Cardiac fibroblast (primary cell): ENCODE measurements around the gene CPSF2.

Experiments
- DNase-seq, 2 donors: peaks; one replicate each; pipeline versions ENCODE4 v3.0.0 to v3.0.0-alpha.2; 2010; ENCODE audit warnings: low read depth in 2 of 2
- H3K4me3 ChIP-seq, 2 donors: replicated peaks in 1 of 2; 1 replicate in 1 of 2; 2 replicates in 1 of 2; pipeline ENCODE4 v1.5.1; 2011; ENCODE audit warnings: low read depth in 2 of 2, low read length in 2 of 2, mild to moderate bottlenecking in 2 of 2, moderate library complexity in 1 of 2
- TF ChIP-seq, protein P1 (sequence below): IDR thresholded peaks from one replicate; pipeline ENCODE4 v1.5.1; 2011; ENCODE audit warnings: low read depth, mild to moderate bottlenecking, low read length, inconsistent platforms

The CPSF2 gene

DNA sequence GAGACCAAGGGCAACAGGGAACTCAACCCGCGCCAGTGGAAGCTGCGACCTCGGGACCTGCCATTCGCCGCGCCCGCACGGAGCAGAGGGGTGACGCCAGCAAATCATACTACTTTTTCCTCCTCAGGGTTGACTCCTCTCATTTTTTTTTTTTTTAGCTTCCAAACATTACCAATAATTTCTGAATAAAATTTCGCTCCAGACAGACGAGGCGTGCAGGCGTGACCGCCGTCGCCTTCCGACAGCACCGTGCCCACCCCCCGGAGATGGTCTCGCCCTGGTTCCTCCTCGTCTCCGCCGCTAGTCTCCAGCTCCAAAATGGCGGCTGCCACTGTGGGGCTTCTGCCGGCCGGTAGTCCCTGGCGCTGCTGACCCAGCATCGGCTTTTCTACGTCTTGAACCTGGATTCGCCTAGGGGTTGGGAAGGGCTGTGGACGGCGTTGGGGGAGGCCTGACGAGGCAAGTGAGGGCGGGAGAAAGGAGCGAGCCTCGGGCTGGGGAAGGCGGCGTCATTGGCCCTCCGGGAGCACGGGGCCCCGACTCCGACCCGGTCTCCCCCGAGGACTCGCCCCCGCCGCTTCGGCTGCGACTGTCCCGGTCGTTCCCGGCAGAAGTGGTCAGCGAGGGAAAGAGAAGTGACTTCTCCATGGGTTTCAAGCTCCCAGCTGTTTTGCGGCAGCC lies at the start of gene CPSF2, which contains the start of gene NDUFB1:
TSS of gene CPSF2 (plus strand) at position 300 of the 681 bp plus-strand sequence. CDS start 9,016 bp downstream, outside the sequence.
TSS of gene NDUFB1 (minus strand) at position 37 of the 681 bp plus-strand sequence. CDS start 4,069 bp downstream, outside the sequence.
- peak within 1 kb of the TSS; percentile 67 to 91 for H3K4me3 ChIP-seq
- TF ChIP-seq, protein P1, sequence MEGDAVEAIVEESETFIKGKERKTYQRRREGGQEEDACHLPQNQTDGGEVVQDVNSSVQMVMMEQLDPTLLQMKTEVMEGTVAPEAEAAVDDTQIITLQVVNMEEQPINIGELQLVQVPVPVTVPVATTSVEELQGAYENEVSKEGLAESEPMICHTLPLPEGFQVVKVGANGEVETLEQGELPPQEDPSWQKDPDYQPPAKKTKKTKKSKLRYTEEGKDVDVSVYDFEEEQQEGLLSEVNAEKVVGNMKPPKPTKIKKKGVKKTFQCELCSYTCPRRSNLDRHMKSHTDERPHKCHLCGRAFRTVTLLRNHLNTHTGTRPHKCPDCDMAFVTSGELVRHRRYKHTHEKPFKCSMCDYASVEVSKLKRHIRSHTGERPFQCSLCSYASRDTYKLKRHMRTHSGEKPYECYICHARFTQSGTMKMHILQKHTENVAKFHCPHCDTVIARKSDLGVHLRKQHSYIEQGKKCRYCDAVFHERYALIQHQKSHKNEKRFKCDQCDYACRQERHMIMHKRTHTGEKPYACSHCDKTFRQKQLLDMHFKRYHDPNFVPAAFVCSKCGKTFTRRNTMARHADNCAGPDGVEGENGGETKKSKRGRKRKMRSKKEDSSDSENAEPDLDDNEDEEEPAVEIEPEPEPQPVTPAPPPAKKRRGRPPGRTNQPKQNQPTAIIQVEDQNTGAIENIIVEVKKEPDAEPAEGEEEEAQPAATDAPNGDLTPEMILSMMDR, result no peak
- DNase-seq, result peak; percentile 80 to 83

DNA sequence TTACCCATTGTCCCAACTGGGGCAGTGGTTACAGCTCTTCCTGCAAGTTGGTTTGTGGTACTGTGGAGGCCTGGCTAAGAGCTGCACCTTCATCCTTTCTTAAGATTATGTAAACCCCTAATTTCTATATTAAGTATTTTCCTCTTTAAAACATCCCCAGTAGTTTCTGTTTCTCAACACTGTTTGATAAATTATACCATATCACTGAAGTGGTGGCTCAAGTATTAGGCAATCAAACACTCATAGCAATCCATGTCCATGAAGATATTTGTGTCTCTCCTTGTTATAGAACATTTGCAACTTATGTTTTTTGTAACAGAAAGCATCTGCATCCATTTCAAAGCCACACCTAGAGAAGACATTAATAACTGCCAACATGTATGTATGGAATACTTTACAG lies 47.2 kb upstream of the CPSF2 start:
- DNase-seq, result peak in 1 of 2 donors; percentile 5
- H3K4me3 ChIP-seq, result no peak overlapping the region
- TF ChIP-seq, protein P1, result no peak

DNA sequence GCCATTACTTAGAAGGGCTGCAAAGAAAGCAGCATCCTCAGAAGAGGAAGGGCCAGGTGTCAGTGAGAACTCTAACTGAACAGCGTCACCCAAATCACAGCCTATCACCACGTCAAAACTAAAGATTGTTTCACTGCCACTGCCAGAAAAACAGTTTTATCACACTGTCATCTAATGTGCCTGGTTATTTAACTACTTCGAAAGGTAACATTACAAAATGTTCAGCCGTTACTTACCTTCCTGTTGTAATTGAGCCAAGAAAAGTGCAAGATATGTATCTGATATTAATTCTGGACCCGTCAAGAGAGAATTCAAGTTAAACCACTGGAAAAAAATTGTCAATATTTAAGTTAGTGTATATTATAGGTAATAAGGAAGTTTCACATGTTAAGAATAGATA lies 33.3 kb upstream of the CPSF2 start:
- H3K4me3 ChIP-seq, result no peak overlapping the region
- TF ChIP-seq, protein P1, result no peak
- no peak for DNase-seq

DNA sequence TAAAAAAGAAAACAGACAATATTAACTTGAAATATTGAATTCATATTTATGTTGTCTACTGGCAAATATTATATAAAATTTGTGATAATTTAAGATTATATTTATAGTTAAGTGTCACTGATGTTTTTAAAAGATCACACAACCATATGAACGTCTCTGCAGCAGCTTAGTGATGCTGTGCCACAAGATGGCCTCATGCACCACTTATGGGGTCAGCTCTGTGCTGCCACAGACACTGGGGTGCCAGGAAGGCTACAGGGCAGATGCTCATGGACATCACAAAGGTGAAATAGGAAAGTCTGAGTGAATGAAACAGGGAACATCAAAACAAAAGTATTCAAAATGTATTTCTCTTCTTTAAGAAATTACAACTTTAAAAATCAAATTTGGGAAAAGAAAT lies 28.4 kb upstream of the CPSF2 start:
- peak in 1 of 2 donors; percentile 10 for DNase-seq

DNA sequence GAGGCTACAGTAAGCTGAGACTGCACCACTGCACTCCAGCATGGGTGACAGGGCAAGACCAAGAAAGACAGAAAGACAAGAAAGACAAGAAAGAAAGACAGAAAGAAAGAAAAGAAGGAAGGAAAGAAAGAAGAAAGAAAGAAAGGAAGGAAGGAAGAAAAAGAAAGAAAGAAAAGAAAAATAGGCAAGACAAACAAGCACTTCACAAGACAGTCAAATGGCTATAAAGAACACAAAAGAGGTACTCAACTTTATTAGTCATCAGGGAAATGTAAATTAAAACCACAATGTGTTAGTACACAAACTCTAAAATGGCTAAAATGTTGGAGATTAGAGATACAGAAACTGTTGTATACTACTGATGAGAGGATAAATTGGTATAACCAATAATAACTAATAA lies 22.0 kb upstream of the CPSF2 start:
- DNase-seq, result no peak
- no peak overlapping the region for H3K4me3 ChIP-seq
- TF ChIP-seq, protein P1, result no peak

More for the DNA sequence above, 28.4 kb upstream of the CPSF2 start:
- TF ChIP-seq, protein P1, result no peak
- H3K4me3 ChIP-seq, result no peak overlapping the region

DNA sequence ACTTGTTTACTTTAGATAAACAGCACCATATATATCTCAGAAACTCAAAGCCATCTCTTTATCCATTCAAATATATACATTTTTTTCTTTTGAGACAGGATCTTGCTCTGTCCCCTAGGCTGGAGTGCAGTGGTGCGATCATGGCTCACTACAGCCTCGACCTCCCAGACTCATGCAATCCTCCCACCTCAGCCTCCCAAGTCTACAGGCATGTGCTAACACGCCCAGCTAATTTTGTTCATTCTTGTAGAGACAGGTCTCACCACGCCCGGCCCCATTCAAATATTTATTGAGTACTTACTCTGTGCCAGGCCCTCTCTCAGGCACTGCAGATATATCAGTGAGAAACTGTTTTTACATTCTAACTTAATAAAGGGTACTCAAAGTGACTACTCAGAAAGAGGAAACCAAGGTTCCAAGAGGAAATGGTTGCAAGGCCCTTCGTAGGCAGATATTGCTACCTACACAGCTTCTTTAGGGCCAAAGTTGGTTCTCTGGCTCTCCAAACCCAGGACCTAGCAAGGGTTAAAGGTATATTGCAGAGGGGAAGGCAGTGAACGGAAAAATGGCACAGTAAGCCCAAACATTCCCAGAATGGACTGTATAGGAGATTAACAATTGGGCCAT lies 18.3 kb upstream of the CPSF2 start:
- TF ChIP-seq, protein P1, result no peak

More for the DNA sequence above, 18.3 kb upstream of the CPSF2 start:
- H3K4me3 ChIP-seq, result no peak overlapping the region
- DNase-seq, result no peak
